Dendritic cell treated with granulocyte-macrophage colony-stimulating factor and Interleukin-4, amounts not matched to agents 40 ng/mL and 50 ng/mL, for 4 days (primary cell): Measurements from ENCODE around the gene PLAGL1.
"Not testable (repeated sequence)": the region's sequence is repeated elsewhere in the genome, so short reads cannot be mapped to it uniquely, and the experiment has no call there.

ENCODE experiments used
- H3K27ac Mint-ChIP-seq: one replicate; pipeline ENCODE4 v1.8.0; 2022; ENCODE audit warnings: mild to moderate bottlenecking, mixed read lengths
- H3K27me3 Mint-ChIP-seq: one replicate; pipeline ENCODE4 v1.8.0; 2022; ENCODE audit warnings: mild to moderate bottlenecking, mixed read lengths
- H3K36me3 Mint-ChIP-seq: one replicate; pipeline ENCODE4 v1.8.0; 2022; ENCODE audit warnings: low read depth, mixed read lengths
- H3K4me1 Mint-ChIP-seq: one replicate; pipeline ENCODE4 v1.8.0; 2022; ENCODE audit warnings: low read depth, mixed read lengths
- H3K4me3 Mint-ChIP-seq: one replicate; pipeline ENCODE4 v1.8.0; 2022; ENCODE audit warnings: mild to moderate bottlenecking, moderate library complexity, mixed read lengths
- H3K9me3 Mint-ChIP-seq: one replicate; pipeline ENCODE4 v1.8.0; 2022; ENCODE audit warnings: mixed read lengths
- intact Hi-C: fragments of 100-400 bp; cut with micrococcal nuclease; formaldehyde crosslinking; loops from one replicate; pipeline ENCODE4 v1.15.0; 2022

PLAGL1 gene

GRCh38 chr6:144027932-144028587 is 20.0 kb upstream of the PLAGL1 start:
- Mint-ChIP-seq H3K27ac (no peak overlapping the region), H3K9me3 (peaks cover 13% of the 10 kb centered on the region), H3K36me3 (no peaks in the 10 kb centered on the region), H3K4me3 (no peak overlapping the region), H3K27me3 (no peaks in the 10 kb centered on the region), H3K4me1 (no peaks in the 10 kb centered on the region)
- intact Hi-C loops = no loop called here

- intact Hi-C loops = no loop called here
- H3K9me3 Mint-ChIP-seq = no peaks in the 10 kb centered on the region
- no peak overlapping the region for H3K27ac Mint-ChIP-seq
These were observed 15.2 kb upstream of the PLAGL1 start for GRCh38 chr6:144023216-144023615.

GRCh38 chr6:144019929-144020328 is 11.9 kb upstream of the PLAGL1 start:
- intact Hi-C loops = loop anchor here (10.0 kb wide), 1 partner anchor 175 kb away; the partner anchor contains the start of gene LTV1
- no peaks in the 10 kb centered on the region for H3K9me3 Mint-ChIP-seq
- H3K36me3 Mint-ChIP-seq = no peaks in the 10 kb centered on the region
- H3K27me3 Mint-ChIP-seq = no peaks in the 10 kb centered on the region
- no peak overlapping the region for H3K4me3 Mint-ChIP-seq
- no peak overlapping the region for H3K27ac Mint-ChIP-seq
- peaks cover 18% of the 10 kb centered on the region for H3K4me1 Mint-ChIP-seq

More at GRCh38 chr6:144023216-144023615, 15.2 kb upstream of the PLAGL1 start:
- no peaks in the 10 kb centered on the region for H3K27me3 Mint-ChIP-seq
- no peaks in the 10 kb centered on the region for H3K36me3 Mint-ChIP-seq
- peaks cover 6% of the 10 kb centered on the region for H3K4me1 Mint-ChIP-seq
- no peak overlapping the region for H3K4me3 Mint-ChIP-seq

GRCh38 chr6:144017166-144018094 is 9.4 kb upstream of the PLAGL1 start:
- Mint-ChIP-seq H3K9me3 (no peaks in the 10 kb centered on the region), H3K27me3 (no peaks in the 10 kb centered on the region), H3K36me3 (no peaks in the 10 kb centered on the region), H3K4me1 (peaks cover 24% of the 10 kb centered on the region), H3K27ac (no peak overlapping the region), H3K4me3 (no peak overlapping the region)
- intact Hi-C loops = loop anchor here (10.0 kb wide), 1 partner anchor 173 kb away; the partner anchor contains the start of gene LTV1

GRCh38 chr6:144013486-144013909 is 5.4 kb upstream of the PLAGL1 start:
- intact Hi-C loops = loop anchor here (1.0 to 10.0 kb wide), 3 partner anchors 71 to 438 kb away; partner anchors contain the start of gene LTV1
- Mint-ChIP-seq H3K4me1 (peaks cover 18% of the 10 kb centered on the region), H3K27me3 (peaks cover 1% of the 10 kb centered on the region), H3K9me3 (no peaks in the 10 kb centered on the region), H3K27ac (no peak overlapping the region), H3K36me3 (peaks cover 4% of the 10 kb centered on the region), H3K4me3 (no peak overlapping the region)

- Mint-ChIP-seq H3K9me3 (no peaks in the 10 kb centered on the region), H3K4me3 (no peak overlapping the region), H3K36me3 (peaks cover 6% of the 10 kb centered on the region), H3K27ac (no peak overlapping the region), H3K27me3 (peaks cover 1% of the 10 kb centered on the region), H3K4me1 (peaks cover 13% of the 10 kb centered on the region)
- intact Hi-C loops = loop anchor here (10.0 kb wide), 1 partner anchor 168 kb away; the partner anchor contains the start of gene LTV1
These were observed 4.5 kb upstream of the PLAGL1 start for GRCh38 chr6:144012534-144012933.

GRCh38 chr6:144009628-144010027 is 1.6 kb upstream of the PLAGL1 start:
- intact Hi-C loops = loop anchor here (10.0 kb wide), 1 partner anchor 165 kb away; the partner anchor contains the start of gene LTV1
- not testable (repeated sequence) for H3K4me1 Mint-ChIP-seq, H3K27ac Mint-ChIP-seq

GRCh38 chr6:144008846-144009245 is 787 bp upstream of the PLAGL1 start:
- intact Hi-C loops = no loop called here
- H3K4me3 Mint-ChIP-seq = peak overlapping the region; percentile 48

More at GRCh38 chr6:144009628-144010027, 1.6 kb upstream of the PLAGL1 start:
- not testable (repeated sequence) for H3K9me3 Mint-ChIP-seq, H3K4me3 Mint-ChIP-seq, H3K27me3 Mint-ChIP-seq, H3K36me3 Mint-ChIP-seq

GRCh38 chr6:144007478-144008119 is 460 bp downstream of the PLAGL1 start:
- peaks cover 6% of the 10 kb centered on the region for H3K36me3 Mint-ChIP-seq
- peak overlapping the region; percentile 77 for H3K4me3 Mint-ChIP-seq
- intact Hi-C loops = no loop called here
- no peaks in the 10 kb centered on the region for H3K9me3 Mint-ChIP-seq
- no peaks in the 10 kb centered on the region for H3K4me1 Mint-ChIP-seq
- peak overlapping the region; percentile 20 for H3K27ac Mint-ChIP-seq
- peaks cover 1% of the 10 kb centered on the region for H3K27me3 Mint-ChIP-seq

More at GRCh38 chr6:144008846-144009245, 787 bp upstream of the PLAGL1 start:
- peak overlapping the region; percentile 20 for H3K27ac Mint-ChIP-seq
- peaks cover 6% of the 10 kb centered on the region for H3K36me3 Mint-ChIP-seq
- peaks cover 1% of the 10 kb centered on the region for H3K27me3 Mint-ChIP-seq
- no peaks in the 10 kb centered on the region for H3K9me3 Mint-ChIP-seq
- H3K4me1 Mint-ChIP-seq = peaks cover 6% of the 10 kb centered on the region

GRCh38 chr6:144006736-144007477 is 1.2 kb downstream of the PLAGL1 start:
- peaks cover 12% of the 10 kb centered on the region for H3K36me3 Mint-ChIP-seq
- intact Hi-C loops = no loop called here

GRCh38 chr6:143999406-143999805 is 8.7 kb downstream of the PLAGL1 start:
- no peak overlapping the region for H3K27ac Mint-ChIP-seq
- H3K9me3 Mint-ChIP-seq = peaks cover 12% of the 10 kb centered on the region
- H3K4me3 Mint-ChIP-seq = no peak overlapping the region
- no peaks in the 10 kb centered on the region for H3K4me1 Mint-ChIP-seq
- H3K27me3 Mint-ChIP-seq = no peaks in the 10 kb centered on the region
- peaks cover 11% of the 10 kb centered on the region for H3K36me3 Mint-ChIP-seq
- intact Hi-C loops = no loop called here

More at GRCh38 chr6:144006736-144007477, 1.2 kb downstream of the PLAGL1 start:
- H3K27ac Mint-ChIP-seq = no peak overlapping the region
- peak overlapping the region; percentile 77 for H3K4me3 Mint-ChIP-seq
- H3K27me3 Mint-ChIP-seq = peaks cover 1% of the 10 kb centered on the region
- H3K9me3 Mint-ChIP-seq = peaks cover 7% of the 10 kb centered on the region
- no peaks in the 10 kb centered on the region for H3K4me1 Mint-ChIP-seq

- intact Hi-C loops = no loop called here
- peaks cover 12% of the 10 kb centered on the region for H3K9me3 Mint-ChIP-seq
- H3K27ac Mint-ChIP-seq = no peak overlapping the region
- H3K27me3 Mint-ChIP-seq = no peaks in the 10 kb centered on the region
- no peak overlapping the region for H3K4me3 Mint-ChIP-seq
- peaks cover 11% of the 10 kb centered on the region for H3K36me3 Mint-ChIP-seq
- H3K4me1 Mint-ChIP-seq = no peaks in the 10 kb centered on the region
These were observed 9.4 kb downstream of the PLAGL1 start for GRCh38 chr6:143998686-143999085.
